Measurements from ENCODE around the gene KRTDAP.

The KRTDAP gene

GRCh38 chr19:35461060-35461459 is 29.2 kb downstream of the KRTDAP start:
- Histone ChIP-seq H3K9ac (ENCODE audit: low read length) (no peak overlapping the region), H3K27me3 (replicated peaks; ENCODE audit: control insufficient read depth, insufficient read depth, low read length) (no peaks in the 10 kb centered on the region), H3K4me3 (ENCODE audit: low read length) (no peak overlapping the region), H3K36me3 (ENCODE audit: control insufficient read depth, insufficient read depth, low read length, severe bottlenecking) (no peaks in the 10 kb centered on the region), H3K9me3 (ENCODE audit: control insufficient read depth, low read length) (no peaks in the 10 kb centered on the region), H3K4me1 (ENCODE audit: control insufficient read depth, insufficient read depth, low read length) (peaks cover 22% of the 10 kb centered on the region)
- no peak for DNase-seq (ENCODE audit: low read depth)

GRCh38 chr19:35460608-35461007 is 29.7 kb downstream of the KRTDAP start:
- Histone ChIP-seq H3K27me3 (replicated peaks; ENCODE audit: control insufficient read depth, insufficient read depth, low read length) (no peaks in the 10 kb centered on the region), H3K4me1 (ENCODE audit: control insufficient read depth, insufficient read depth, low read length) (peaks cover 22% of the 10 kb centered on the region), H3K9ac (ENCODE audit: low read length) (no peak overlapping the region), H3K9me3 (ENCODE audit: control insufficient read depth, low read length) (no peaks in the 10 kb centered on the region), H3K36me3 (ENCODE audit: control insufficient read depth, insufficient read depth, low read length, severe bottlenecking) (no peaks in the 10 kb centered on the region), H3K4me3 (ENCODE audit: low read length) (no peak overlapping the region)
- no peak for DNase-seq (ENCODE audit: low read depth)

- Histone ChIP-seq H3K9ac (ENCODE audit: low read length) (peak overlapping the region; percentile 81), H3K9me3 (ENCODE audit: control insufficient read depth, low read length) (no peaks in the 10 kb centered on the region), H3K36me3 (ENCODE audit: control insufficient read depth, insufficient read depth, low read length, severe bottlenecking) (no peaks in the 10 kb centered on the region), H3K4me3 (ENCODE audit: low read length) (peak overlapping the region; percentile 56), H3K27me3 (replicated peaks; ENCODE audit: control insufficient read depth, insufficient read depth, low read length) (no peaks in the 10 kb centered on the region), H3K4me1 (ENCODE audit: control insufficient read depth, insufficient read depth, low read length) (peaks cover 22% of the 10 kb centered on the region)
- DNase-seq (ENCODE audit: low read depth), result no peak
Observed at GRCh38 chr19:35459414-35460082, 30.7 kb downstream of the KRTDAP start.

GRCh38 chr19:35458731-35459391 is 31.4 kb downstream of the KRTDAP start:
- no peaks in the 10 kb centered on the region for H3K9me3 ChIP-seq (ENCODE audit: control insufficient read depth, low read length)
- DNase-seq (ENCODE audit: low read depth), result no peak
- H3K4me1 ChIP-seq (ENCODE audit: control insufficient read depth, insufficient read depth, low read length), result peaks cover 22% of the 10 kb centered on the region
- H3K4me3 ChIP-seq (ENCODE audit: low read length), result peak overlapping the region; percentile 56
- H3K9ac ChIP-seq (ENCODE audit: low read length), result peak overlapping the region; percentile 81
- no peaks in the 10 kb centered on the region for H3K36me3 ChIP-seq (ENCODE audit: control insufficient read depth, insufficient read depth, low read length, severe bottlenecking)
- H3K27me3 ChIP-seq (replicated peaks; ENCODE audit: control insufficient read depth, insufficient read depth, low read length), result no peaks in the 10 kb centered on the region

GRCh38 chr19:35458192-35458591 is 32.1 kb downstream of the KRTDAP start:
- Histone ChIP-seq H3K36me3 (ENCODE audit: control insufficient read depth, insufficient read depth, low read length, severe bottlenecking) (no peaks in the 10 kb centered on the region), H3K9me3 (ENCODE audit: control insufficient read depth, low read length) (no peaks in the 10 kb centered on the region), H3K27me3 (replicated peaks; ENCODE audit: control insufficient read depth, insufficient read depth, low read length) (peaks cover 3% of the 10 kb centered on the region), H3K9ac (ENCODE audit: low read length) (no peak overlapping the region), H3K4me3 (ENCODE audit: low read length) (no peak overlapping the region), H3K4me1 (ENCODE audit: control insufficient read depth, insufficient read depth, low read length) (peaks cover 22% of the 10 kb centered on the region)
- DNase-seq (ENCODE audit: low read depth), result no peak

GRCh38 chr19:35457173-35457572 is 33.1 kb downstream of the KRTDAP start:
- H3K9ac ChIP-seq (ENCODE audit: low read length), result no peak overlapping the region
- no peaks in the 10 kb centered on the region for H3K36me3 ChIP-seq (ENCODE audit: control insufficient read depth, insufficient read depth, low read length, severe bottlenecking)
- H3K4me3 ChIP-seq (ENCODE audit: low read length), result no peak overlapping the region
- H3K4me1 ChIP-seq (ENCODE audit: control insufficient read depth, insufficient read depth, low read length), result peaks cover 22% of the 10 kb centered on the region
- DNase-seq (ENCODE audit: low read depth), result no peak
- H3K9me3 ChIP-seq (ENCODE audit: control insufficient read depth, low read length), result no peaks in the 10 kb centered on the region
- peaks cover 3% of the 10 kb centered on the region for H3K27me3 ChIP-seq (replicated peaks; ENCODE audit: control insufficient read depth, insufficient read depth, low read length)

- DNase-seq (ENCODE audit: low read depth), result no peak
- no peaks in the 10 kb centered on the region for H3K9me3 ChIP-seq (ENCODE audit: control insufficient read depth, low read length)
- H3K36me3 ChIP-seq (ENCODE audit: control insufficient read depth, insufficient read depth, low read length, severe bottlenecking), result no peaks in the 10 kb centered on the region
- peaks cover 22% of the 10 kb centered on the region for H3K4me1 ChIP-seq (ENCODE audit: control insufficient read depth, insufficient read depth, low read length)
- no peak overlapping the region for H3K9ac ChIP-seq (ENCODE audit: low read length)
- no peak overlapping the region for H3K4me3 ChIP-seq (ENCODE audit: low read length)
- H3K27me3 ChIP-seq (replicated peaks; ENCODE audit: control insufficient read depth, insufficient read depth, low read length), result peaks cover 4% of the 10 kb centered on the region
Observed at GRCh38 chr19:35455616-35456201, 34.6 kb downstream of the KRTDAP start.

GRCh38 chr19:35454663-35455062 is 35.6 kb downstream of the KRTDAP start:
- H3K9me3 ChIP-seq (ENCODE audit: control insufficient read depth, low read length), result no peaks in the 10 kb centered on the region
- no peaks in the 10 kb centered on the region for H3K36me3 ChIP-seq (ENCODE audit: control insufficient read depth, insufficient read depth, low read length, severe bottlenecking)
- H3K27me3 ChIP-seq (replicated peaks; ENCODE audit: control insufficient read depth, insufficient read depth, low read length), result peaks cover 14% of the 10 kb centered on the region
- no peak overlapping the region for H3K9ac ChIP-seq (ENCODE audit: low read length)
- DNase-seq (ENCODE audit: low read depth), result no peak
- no peak overlapping the region for H3K4me3 ChIP-seq (ENCODE audit: low read length)
- H3K4me1 ChIP-seq (ENCODE audit: control insufficient read depth, insufficient read depth, low read length), result peaks cover 17% of the 10 kb centered on the region

- peaks cover 5% of the 10 kb centered on the region for H3K4me1 ChIP-seq (ENCODE audit: control insufficient read depth, insufficient read depth, low read length)
- no peak for DNase-seq (ENCODE audit: low read depth)
- peaks cover 33% of the 10 kb centered on the region for H3K27me3 ChIP-seq (replicated peaks; ENCODE audit: control insufficient read depth, insufficient read depth, low read length)
- H3K36me3 ChIP-seq (ENCODE audit: control insufficient read depth, insufficient read depth, low read length, severe bottlenecking), result no peaks in the 10 kb centered on the region
- no peak overlapping the region for H3K4me3 ChIP-seq (ENCODE audit: low read length)
- H3K9me3 ChIP-seq (ENCODE audit: control insufficient read depth, low read length), result no peaks in the 10 kb centered on the region
- H3K9ac ChIP-seq (ENCODE audit: low read length), result no peak overlapping the region
Observed at GRCh38 chr19:35451338-35452096, 38.7 kb downstream of the KRTDAP start.

GRCh38 chr19:35449359-35450043 is 40.8 kb downstream of the KRTDAP start:
- no peak overlapping the region for H3K4me3 ChIP-seq (ENCODE audit: low read length)
- H3K9ac ChIP-seq (ENCODE audit: low read length), result no peak overlapping the region
- H3K36me3 ChIP-seq (ENCODE audit: control insufficient read depth, insufficient read depth, low read length, severe bottlenecking), result no peaks in the 10 kb centered on the region
- H3K4me1 ChIP-seq (ENCODE audit: control insufficient read depth, insufficient read depth, low read length), result peaks cover 5% of the 10 kb centered on the region
- H3K9me3 ChIP-seq (ENCODE audit: control insufficient read depth, low read length), result no peaks in the 10 kb centered on the region
- DNase-seq (ENCODE audit: low read depth), result no peak
- peaks cover 46% of the 10 kb centered on the region for H3K27me3 ChIP-seq (replicated peaks; ENCODE audit: control insufficient read depth, insufficient read depth, low read length)

Data from adipocyte (in vitro differentiated cells).